CD14-positive monocyte (primary cell): Measurements from ENCODE around the gene STARD3. TPM values are rescaled to one million over a fixed set of nuclear protein-coding genes. Genes with fewer than 3 reads are reported as not detected.

ENCODE experiments used
- DNase-seq, 3 donors: peaks; one replicate each; pipeline ENCODE4 v3.0.0-alpha.2; 2011 to 2022
- H2AFZ ChIP-seq: 2 replicates; pipeline ENCODE4 v1.6.0; 2012; ENCODE audit warnings: mild to moderate bottlenecking, low read depth, low read length, inconsistent platforms; ENCODE audit not compliant: insufficient read depth, poor library complexity, severe bottlenecking
- H3K27ac ChIP-seq, 2 donors: 1 replicate in 1 of 2; 2 replicates in 1 of 2; pipeline ENCODE4 v1.5.1; 2012 to 2013; ENCODE audit warnings: low read length in 2 of 2, control low read depth in 1 of 2, inconsistent platforms in 1 of 2, low read depth in 1 of 2, mild to moderate bottlenecking in 1 of 2
- H3K27me3 ChIP-seq, 2 donors: one replicate each; pipeline versions ENCODE4 v1.6.0 to v1.6.1; 2011 to 2013; ENCODE audit warnings: low read length in 2 of 2; ENCODE audit not compliant: control insufficient read depth in 2 of 2, insufficient read depth in 2 of 2
- H3K36me3 ChIP-seq, 2 donors: replicated peaks in 1 of 2; 1 replicate in 1 of 2; 2 replicates in 1 of 2; pipeline versions ENCODE4 v1.5.1 to v1.6.1; 2012 to 2013; ENCODE audit warnings: low read length in 2 of 2, control low read depth in 1 of 2, inconsistent platforms in 1 of 2, mild to moderate bottlenecking in 1 of 2; ENCODE audit not compliant: insufficient read depth in 2 of 2, control insufficient read depth in 1 of 2
- H3K4me1 ChIP-seq, 2 donors: 1 replicate in 1 of 2; 2 replicates in 1 of 2; pipeline versions ENCODE4 v1.5.1 to v1.6.1; 2012 to 2013; ENCODE audit warnings: low read length in 2 of 2, control low read depth in 1 of 2, inconsistent platforms in 1 of 2, mild to moderate bottlenecking in 1 of 2, moderate library complexity in 1 of 2; ENCODE audit not compliant: insufficient read depth in 2 of 2, control insufficient read depth in 1 of 2
- H3K4me2 ChIP-seq: replicated peaks from 2 replicates; pipeline ENCODE3; 2012; ENCODE audit warnings: low read length, moderate library complexity, mild to moderate bottlenecking; ENCODE audit not compliant: poor library complexity, severe bottlenecking; ENCODE audit errors: extremely low read depth
- H3K4me3 ChIP-seq, 3 experiments: fragments of 200-600 bp in 1 of 3; sonication (generic) in 1 of 3; replicated peaks in 1 of 3; 1 replicate in 2 of 3; 2 replicates in 1 of 3; pipeline ENCODE4 v1.5.1; 2011 to 2013; ENCODE audit warnings: low read length in 3 of 3, mild to moderate bottlenecking in 3 of 3, control low read depth in 2 of 3, low read depth in 2 of 3, inconsistent platforms in 1 of 3, moderate library complexity in 1 of 3
- H3K79me2 ChIP-seq: 2 replicates; pipeline ENCODE4 v1.6.0; 2012; ENCODE audit warnings: mild to moderate bottlenecking, control low read depth, inconsistent platforms, low read length, moderate library complexity; ENCODE audit not compliant: insufficient read depth
- H3K9ac ChIP-seq: 2 replicates; pipeline ENCODE4 v1.6.0; 2017; ENCODE audit warnings: low read length, mild to moderate bottlenecking; ENCODE audit not compliant: insufficient read depth, poor library complexity, severe bottlenecking
- H3K9me3 ChIP-seq, 2 donors: replicated peaks in 1 of 2; 1 replicate in 1 of 2; 2 replicates in 1 of 2; pipeline versions ENCODE4 v1.5.1 to v1.6.1; 2012 to 2013; ENCODE audit warnings: low read length in 2 of 2, control low read depth in 1 of 2; ENCODE audit not compliant: control insufficient read depth in 1 of 2, insufficient read depth in 1 of 2
- H4K20me1 ChIP-seq: 2 replicates; pipeline ENCODE4 v1.6.0; 2012; ENCODE audit warnings: mild to moderate bottlenecking, low read length, control low read depth, moderate library complexity; ENCODE audit not compliant: insufficient read depth
- H3K27ac Mint-ChIP-seq, 7 donors: one replicate each; pipeline ENCODE4 v1.8.0; 2020; ENCODE audit warnings: mild to moderate bottlenecking in 7 of 7, mixed read lengths in 7 of 7, moderate library complexity in 6 of 7, inconsistent platforms in 2 of 7
- H3K27me3 Mint-ChIP-seq, 3 donors: one replicate each; pipeline ENCODE4 v1.8.0; 2021 to 2022; ENCODE audit warnings: low read depth in 3 of 3, mild to moderate bottlenecking in 3 of 3, mixed read lengths in 3 of 3, moderate library complexity in 3 of 3, inconsistent platforms in 1 of 3
- H3K36me3 Mint-ChIP-seq, 2 donors: one replicate each; pipeline ENCODE4 v1.8.0; 2020; ENCODE audit warnings: mixed read lengths in 2 of 2, inconsistent platforms in 1 of 2, mild to moderate bottlenecking in 1 of 2
- H3K4me1 Mint-ChIP-seq: one replicate; pipeline ENCODE4 v1.8.0; 2020; ENCODE audit warnings: mild to moderate bottlenecking, mixed read lengths
- H3K4me3 Mint-ChIP-seq, 2 donors: one replicate each; pipeline ENCODE4 v1.8.0; 2020; ENCODE audit warnings: mild to moderate bottlenecking in 2 of 2, mixed read lengths in 2 of 2, moderate library complexity in 1 of 2
- H3K9me3 Mint-ChIP-seq, 7 donors: one replicate each; pipeline ENCODE4 v1.8.0; 2020 to 2022; ENCODE audit warnings: mixed read lengths in 7 of 7, mild to moderate bottlenecking in 6 of 7, moderate library complexity in 6 of 7, inconsistent platforms in 2 of 7
- CTCF ChIP-seq: fragments of 200-600 bp; IDR thresholded peaks from one replicate; pipeline ENCODE4 v1.8.0; 2022; ENCODE audit warnings: antibody characterized with exemption, mild to moderate bottlenecking
- WGBS: methylation state at CpG from one replicate; pipeline ENCODE4 v1.1.5; 2013; ENCODE audit warnings: missing lambda C conversion rate; ENCODE audit not compliant: insufficient coverage; 5-methylcytosine and 5-hydroxymethylcytosine counted together
- intact Hi-C, 2 donors: fragments of 100-400 bp; cut with micrococcal nuclease; formaldehyde crosslinking; loops; one replicate each; pipeline versions ENCODE4 v1.15.0 to v1.15.1; 2023
- polyA plus RNA-seq, 3 donors: library from polyadenylated mRNA; depleted of rRNA in 1 of 3; unstranded in 2 of 3; stranded (reverse) in 1 of 3; fragments of 300-500 nt in 2 of 3; fragments of >200 nt in 1 of 3; fragmentation: Illumina TruSeq in 2 of 3; gene quantifications; 1 replicate in 2 of 3; 2 replicates in 1 of 3; pipeline ENCODE4 v1.2.3, GENCODE V29; 2012 to 2021

Gene STARD3
- polyA plus RNA-seq, 3 donors, result 35.1 to 114 (median 45.3) TPM

- intact Hi-C loops, result no loop called here
- Histone ChIP-seq H2AFZ (no peak within 1 kb of the TSS), H4K20me1 (no peaks in the 10 kb centered on the region), H3K27ac (no peak within 1 kb of the TSS), H3K4me2 (no peak within 1 kb of the TSS), H3K4me3 (no peak within 1 kb of the TSS), H3K79me2 (no peaks in the 10 kb centered on the region), H3K9me3 (peaks cover 0 to 19% of the 10 kb centered on the region in 2 donors), H3K27me3 (peaks cover 29 to 47% of the 10 kb centered on the region in 2 donors), H3K4me1 (no peaks in the 10 kb centered on the region), H3K36me3 (no peaks in the 10 kb centered on the region), H3K9ac (no peak within 1 kb of the TSS)
- Mint-ChIP-seq H3K27ac (no peak within 1 kb of the TSS), H3K4me3 (peak within 1 kb of the TSS in 1 of 2 donors; percentile 84), H3K27me3 (peaks cover 43 to 58% (median 48%) of the 10 kb centered on the region in 3 donors), H3K4me1 (peaks cover 4% of the 10 kb centered on the region), H3K36me3 (peaks cover 3 to 7% of the 10 kb centered on the region in 2 donors), H3K9me3 (peaks cover 0 to 12% (median 5%) of the 10 kb centered on the region in 7 donors)
- WGBS, result 17% methylated on average over 20 of the region's 20 CpGs
- no peak for TF ChIP-seq CTCF
- DNase-seq, result no peak
Observed at GRCh38 chr17:39699818-39700147, 62.8 kb downstream of the STARD3 start, which contains the start of gene ERBB2. ERBB2 (plus strand) TSS chr17:39700064; CDS start chr17:39700239, 175 bp downstream.

- no peak overlapping the region for H3K4me3 ChIP-seq
- peaks cover 3 to 7% of the 10 kb centered on the region in 2 donors for H3K36me3 Mint-ChIP-seq
- H2AFZ ChIP-seq, result no peak overlapping the region
- peaks cover 43 to 58% (median 50%) of the 10 kb centered on the region in 3 donors for H3K27me3 Mint-ChIP-seq
- WGBS, result 2% methylated on average over 54 of the region's 57 CpGs
- peaks cover 0 to 12% (median 5%) of the 10 kb centered on the region in 7 donors for H3K9me3 Mint-ChIP-seq
- H3K27ac ChIP-seq, result no peak overlapping the region
- peaks cover 4% of the 10 kb centered on the region for H3K4me1 Mint-ChIP-seq
- no peaks in the 10 kb centered on the region for H4K20me1 ChIP-seq
- H3K9ac ChIP-seq, result no peak overlapping the region
- intact Hi-C loops, result no loop called here
- no peak overlapping the region for H3K27ac Mint-ChIP-seq
- no peaks in the 10 kb centered on the region for H3K4me1 ChIP-seq
- TF ChIP-seq CTCF, result no peak
- no peak overlapping the region for H3K4me2 ChIP-seq
- H3K27me3 ChIP-seq, result peaks cover 29 to 47% of the 10 kb centered on the region in 2 donors
- peaks cover 0 to 19% of the 10 kb centered on the region in 2 donors for H3K9me3 ChIP-seq
- DNase-seq, result no peak
- H3K36me3 ChIP-seq, result no peaks in the 10 kb centered on the region
- peak overlapping the region in 1 of 2 donors; percentile 63 for H3K4me3 Mint-ChIP-seq
- H3K79me2 ChIP-seq, result no peaks in the 10 kb centered on the region
Observed at GRCh38 chr17:39700148-39700987, 63.4 kb downstream of the STARD3 start.
